Measurements from ENCODE around the gene NOTUM. TPM values are rescaled to one million over a fixed set of nuclear protein-coding genes. Genes with fewer than 3 reads are reported as not detected.
"Not testable (repeated sequence)": the region's sequence is repeated elsewhere in the genome, so short reads cannot be mapped to it uniquely, and the experiment has no call there.

NOTUM gene
- total RNA-seq, 2 experiments from 2014 or later = 0.19 to 0.36 TPM

- H3K36me3 Mint-ChIP-seq = no peaks in the 10 kb centered on the region
- H3K4me3 Mint-ChIP-seq = no peak overlapping the region
- H3K27me3 Mint-ChIP-seq = peaks cover 29% of the 10 kb centered on the region
- H3K4me1 Mint-ChIP-seq = no peaks in the 10 kb centered on the region
- no peaks in the 10 kb centered on the region for H3K9me3 Mint-ChIP-seq
- no peak for DNase-seq
- no peak overlapping the region for H3K27ac Mint-ChIP-seq
Observed at GRCh38 chr17:81957691-81958432, 3.1 kb downstream of the NOTUM start.

DNA sequence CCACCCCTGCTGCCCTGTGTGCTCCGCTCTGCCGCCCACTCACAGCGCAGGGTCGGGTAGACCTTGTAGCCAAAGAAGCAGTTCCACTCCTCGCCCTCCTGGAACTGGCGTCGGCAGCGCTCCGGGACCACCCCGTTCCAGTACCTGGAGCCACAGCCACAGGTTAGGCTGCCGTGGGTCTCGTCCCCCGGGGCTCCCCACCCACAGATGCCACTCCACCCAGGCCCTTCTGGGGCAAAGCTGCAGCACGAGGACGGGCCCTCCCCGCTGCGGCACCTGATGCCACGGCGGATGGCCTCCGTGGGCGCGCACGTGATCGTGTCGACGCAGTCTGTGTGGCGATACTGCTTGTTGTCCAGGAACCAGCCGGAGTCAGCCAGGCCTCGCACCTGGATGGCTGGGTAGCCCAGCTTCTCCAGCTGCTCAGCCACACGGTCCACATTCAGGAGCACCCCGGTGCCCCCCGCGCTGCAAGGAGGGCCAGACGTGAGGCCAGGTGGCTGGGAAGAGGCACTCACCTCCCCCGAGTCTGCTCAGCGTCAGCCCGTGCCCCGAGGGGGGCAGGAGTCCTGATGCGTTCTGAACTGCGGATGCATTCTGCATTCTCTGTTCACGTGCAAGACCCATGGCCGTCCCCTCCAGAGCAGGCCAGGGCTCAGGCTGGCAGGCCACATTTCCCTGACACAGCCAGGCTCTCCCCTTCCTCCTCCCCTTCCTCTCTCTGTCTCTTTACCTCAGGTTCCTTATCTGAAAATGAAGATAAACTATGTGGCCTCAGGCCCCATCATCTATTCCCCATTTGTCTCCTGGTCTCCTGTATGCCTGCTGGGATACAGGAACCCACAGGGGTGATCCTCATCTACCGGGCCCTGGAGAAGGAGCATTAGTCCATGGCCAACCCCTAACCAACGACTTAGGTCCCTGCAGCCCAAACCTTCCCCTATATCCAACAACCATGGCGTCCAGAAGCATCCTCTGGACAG lies 4.1 kb downstream of the NOTUM start:
- H3K4me3 Mint-ChIP-seq = no peak overlapping the region
- no peaks in the 10 kb centered on the region for H3K36me3 Mint-ChIP-seq
- H3K27ac Mint-ChIP-seq = no peak overlapping the region
- H3K9me3 Mint-ChIP-seq = no peaks in the 10 kb centered on the region
- H3K4me1 Mint-ChIP-seq = peaks cover under 1% of the 10 kb centered on the region
- peaks cover 21% of the 10 kb centered on the region for H3K27me3 Mint-ChIP-seq
- no peak for DNase-seq

DNA sequence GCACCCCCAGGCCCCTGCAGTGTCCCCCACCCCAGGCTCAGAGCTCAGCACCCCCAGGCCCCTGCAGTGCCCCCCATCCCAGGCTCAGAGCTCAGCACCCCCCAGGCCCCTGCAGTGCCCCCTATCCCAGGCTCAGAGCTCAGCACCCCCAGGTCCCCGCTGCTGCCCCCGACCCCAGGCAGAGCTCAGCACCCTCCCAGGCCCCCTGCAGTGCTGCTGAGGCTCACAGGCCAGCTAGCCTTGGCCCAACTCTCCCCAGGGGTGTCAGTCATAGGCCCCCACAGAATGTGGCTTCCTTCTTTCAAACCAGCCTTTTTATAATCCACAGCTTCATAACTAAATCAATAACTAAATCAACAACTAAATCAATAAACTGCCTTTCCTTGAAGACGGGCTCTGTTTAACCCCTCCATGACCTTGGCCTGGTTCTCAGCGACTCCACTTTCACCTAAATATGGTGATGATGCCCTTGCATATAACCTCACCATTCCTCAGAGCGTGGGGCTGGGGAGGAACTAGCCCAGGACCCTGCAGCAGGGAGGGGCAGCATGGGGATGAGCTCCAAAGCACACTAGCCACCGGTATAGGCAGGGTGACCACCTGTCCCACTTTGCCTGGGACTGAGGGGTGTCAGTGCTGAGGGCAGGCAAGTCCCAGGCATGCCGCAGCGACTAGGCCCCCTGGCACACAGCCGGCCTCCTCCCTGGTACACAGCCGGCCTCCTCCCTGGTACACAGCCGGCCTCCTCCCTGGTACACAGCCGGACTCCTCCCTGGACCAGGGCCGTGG lies 5.0 kb downstream of the NOTUM start:
- Mint-ChIP-seq H3K4me3 (no peak overlapping the region), H3K4me1 (peaks cover 2% of the 10 kb centered on the region), H3K27me3 (peaks cover 20% of the 10 kb centered on the region), H3K36me3 (no peaks in the 10 kb centered on the region), H3K9me3 (no peaks in the 10 kb centered on the region), H3K27ac (no peak overlapping the region)
- no peak for DNase-seq

DNA sequence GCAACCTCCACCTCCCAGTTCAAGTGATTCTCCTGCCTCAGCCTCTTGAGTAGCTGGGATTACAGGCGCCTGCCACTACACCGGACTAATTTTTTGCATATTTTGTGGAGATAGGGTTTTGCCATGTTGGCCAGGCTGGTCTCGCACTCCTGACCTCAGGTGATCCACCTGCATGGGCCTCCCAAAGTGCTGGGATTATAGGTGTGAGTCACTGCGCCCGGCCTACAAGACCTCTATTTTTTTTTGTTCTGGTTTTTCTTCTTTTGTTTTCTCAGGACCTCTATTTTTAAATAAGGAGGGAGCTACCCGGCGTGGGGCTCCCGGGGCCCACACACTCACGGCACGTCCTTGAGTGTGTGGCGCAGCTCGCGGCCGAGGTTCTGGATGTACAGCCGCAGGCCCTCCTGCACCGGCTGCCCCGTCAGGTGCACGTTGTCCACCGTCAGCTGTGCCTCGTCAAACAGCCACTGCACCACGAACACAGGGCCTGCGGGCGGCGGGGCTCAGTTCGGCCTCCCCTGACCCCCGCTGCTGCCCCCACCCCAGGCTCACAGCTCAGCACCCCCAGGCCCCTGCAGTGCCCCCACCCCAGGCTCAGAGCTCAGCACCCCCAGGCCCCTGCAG lies 5.8 kb downstream of the NOTUM start:
- Mint-ChIP-seq H3K36me3 (no peaks in the 10 kb centered on the region), H3K4me3 (no peak overlapping the region), H3K9me3 (no peaks in the 10 kb centered on the region), H3K27ac (no peak overlapping the region), H3K27me3 (peaks cover 20% of the 10 kb centered on the region), H3K4me1 (peaks cover 2% of the 10 kb centered on the region)
- no peak for DNase-seq

DNA sequence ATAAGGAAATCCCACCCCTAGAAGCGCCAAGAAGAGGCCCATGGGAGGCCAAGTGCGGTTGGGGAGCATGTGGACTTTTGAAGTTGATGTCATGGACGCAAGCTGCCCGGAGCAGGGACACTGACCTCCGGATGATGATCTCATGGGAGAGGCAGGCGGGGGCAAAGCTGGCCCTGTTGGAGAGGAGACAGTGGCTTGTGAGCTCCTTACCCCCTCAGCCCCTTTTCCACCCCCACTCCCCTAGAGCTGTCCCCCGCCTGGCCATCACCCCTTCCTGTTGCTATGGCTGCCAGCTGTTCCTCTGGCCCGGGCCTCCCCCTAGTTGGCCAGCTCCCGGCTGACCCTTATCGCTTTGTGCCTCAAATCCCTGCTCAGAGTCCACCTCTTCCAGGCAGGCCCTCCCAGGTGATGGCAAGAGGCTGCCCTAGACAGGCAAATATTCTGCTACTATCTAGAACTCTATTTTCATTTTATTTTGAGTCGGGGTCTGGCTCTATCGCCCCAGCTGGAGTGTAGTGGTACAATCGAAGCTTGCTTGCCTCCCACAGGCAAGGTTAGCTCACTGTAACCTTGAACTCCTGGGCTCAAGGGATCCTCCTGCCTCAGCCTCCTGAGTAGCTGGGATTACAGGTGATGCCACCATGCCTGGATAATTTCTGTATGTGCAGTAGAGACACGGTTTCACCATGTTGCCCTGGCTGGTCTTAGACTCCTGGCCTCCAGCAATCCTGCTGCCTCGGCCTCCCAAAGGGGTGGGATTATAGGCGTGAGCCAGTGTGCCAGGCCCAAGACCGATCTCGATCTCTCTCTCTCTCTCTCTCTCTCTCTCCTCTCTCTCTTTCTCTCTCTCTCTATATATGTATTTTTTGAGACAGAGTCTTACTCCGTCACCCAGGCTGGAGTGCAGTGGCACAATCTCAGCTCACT lies 6.6 kb downstream of the NOTUM start:
- H3K27me3 Mint-ChIP-seq = peaks cover 20% of the 10 kb centered on the region
- peaks cover 2% of the 10 kb centered on the region for H3K4me1 Mint-ChIP-seq
- H3K36me3 Mint-ChIP-seq = no peaks in the 10 kb centered on the region
- no peak for DNase-seq
- no peak overlapping the region for H3K27ac Mint-ChIP-seq
- no peak overlapping the region for H3K4me3 Mint-ChIP-seq
- H3K9me3 Mint-ChIP-seq = no peaks in the 10 kb centered on the region

GRCh38 chr17:81953443-81953842 lies 7.5 kb downstream of the NOTUM start:
- H3K27me3 Mint-ChIP-seq = peaks cover 13% of the 10 kb centered on the region
- H3K36me3 Mint-ChIP-seq, H3K9me3 Mint-ChIP-seq, H3K4me1 Mint-ChIP-seq, DNase-seq, H3K27ac Mint-ChIP-seq, H3K4me3 Mint-ChIP-seq: not testable (repeated sequence)

DNA sequence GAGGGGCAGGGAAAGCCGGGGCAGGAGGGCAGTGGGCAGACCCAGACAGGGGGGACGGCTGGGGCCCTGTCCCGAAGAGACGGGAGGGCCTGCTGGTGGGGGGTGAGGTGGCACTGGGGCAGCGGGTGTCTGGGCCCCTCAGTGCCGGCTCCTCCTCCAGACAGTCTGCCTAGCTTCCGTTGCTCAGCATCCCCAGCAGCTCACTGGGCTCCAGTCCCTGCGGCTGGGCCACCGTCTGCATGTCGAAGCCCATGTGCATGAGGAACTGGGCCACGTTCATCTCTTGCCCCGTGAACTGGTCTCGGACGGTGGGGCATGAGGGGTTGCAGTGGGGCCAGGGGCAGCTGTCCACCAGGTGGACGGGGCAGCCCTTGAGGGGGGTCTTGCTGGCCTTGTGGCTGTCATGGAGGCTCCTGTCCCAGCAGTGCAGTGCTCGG lies 8.2 kb downstream of the NOTUM start:
- Mint-ChIP-seq H3K4me1 (peaks cover 2% of the 10 kb centered on the region), H3K36me3 (no peaks in the 10 kb centered on the region), H3K9me3 (no peaks in the 10 kb centered on the region), H3K27me3 (peaks cover 6% of the 10 kb centered on the region), H3K27ac (no peak overlapping the region), H3K4me3 (no peak overlapping the region)
- no peak for DNase-seq

GRCh38 chr17:81951785-81952684 lies 9.0 kb downstream of the NOTUM start:
- Mint-ChIP-seq H3K27ac (no peak overlapping the region), H3K27me3 (no peaks in the 10 kb centered on the region), H3K36me3 (no peaks in the 10 kb centered on the region), H3K4me3 (no peak overlapping the region), H3K9me3 (no peaks in the 10 kb centered on the region), H3K4me1 (peaks cover 2% of the 10 kb centered on the region)
- no peak for DNase-seq

DNA sequence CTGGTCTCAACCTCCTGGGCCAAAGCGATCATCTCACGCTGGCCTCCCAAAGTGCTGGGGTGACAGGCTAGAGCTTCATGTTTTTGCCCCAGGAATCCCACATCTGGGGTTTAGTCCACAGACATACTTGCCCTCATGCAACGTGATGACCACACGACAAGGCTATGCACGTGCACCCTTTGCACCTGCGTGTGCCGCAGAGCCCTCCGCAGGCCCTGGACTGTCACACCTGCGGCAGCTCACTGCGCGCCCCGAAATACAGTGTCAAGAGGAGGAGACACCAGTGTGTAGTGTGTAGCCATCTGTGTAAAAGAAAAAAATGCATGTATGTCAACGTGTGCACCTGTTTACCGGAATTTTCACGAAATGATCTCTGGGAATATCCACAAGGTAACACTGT lies 10.5 kb downstream of the NOTUM start:
- Mint-ChIP-seq H3K27ac (no peak overlapping the region), H3K9me3 (no peaks in the 10 kb centered on the region), H3K36me3 (no peaks in the 10 kb centered on the region), H3K4me3 (no peak overlapping the region), H3K27me3 (no peaks in the 10 kb centered on the region), H3K4me1 (peaks cover 2% of the 10 kb centered on the region)
- DNase-seq = no peak

- H3K27ac Mint-ChIP-seq = no peak overlapping the region
- DNase-seq = no peak
- peaks cover 5% of the 10 kb centered on the region for H3K27me3 Mint-ChIP-seq
- H3K9me3 Mint-ChIP-seq = no peaks in the 10 kb centered on the region
- no peak overlapping the region for H3K4me3 Mint-ChIP-seq
- no peaks in the 10 kb centered on the region for H3K36me3 Mint-ChIP-seq
- H3K4me1 Mint-ChIP-seq = peaks cover 2% of the 10 kb centered on the region
Observed at GRCh38 chr17:81948635-81949378, 12.2 kb downstream of the NOTUM start.

DNA sequence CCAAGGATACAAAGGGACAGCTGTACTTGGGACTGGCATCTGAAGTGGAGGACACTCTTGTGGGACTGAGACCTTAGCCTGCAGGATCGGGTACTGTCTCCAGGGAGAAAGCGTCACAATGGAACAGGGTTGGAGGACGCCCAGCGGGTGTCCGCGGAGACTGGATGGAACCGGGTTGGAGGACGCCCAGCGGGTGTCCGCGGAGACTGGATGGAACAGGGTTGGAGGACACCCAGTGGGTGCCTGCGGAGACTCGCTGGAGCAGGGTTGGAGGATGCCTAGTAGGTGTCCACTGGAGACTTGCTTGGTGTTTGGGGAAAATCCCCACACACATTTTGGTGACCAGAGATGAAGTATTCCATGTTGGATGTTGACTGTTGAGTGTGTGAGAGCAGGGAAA lies 13.8 kb downstream of the NOTUM start, which contains the start of gene MYADML2:
Gene MYADML2 (minus strand): TSS at position 45 of the 400 bp plus-strand sequence. CDS start 5,492 bp downstream, outside the sequence.
- Mint-ChIP-seq H3K27ac (no peak within 1 kb of the TSS), H3K36me3 (no peaks in the 10 kb centered on the region), H3K4me1 (peaks cover 2% of the 10 kb centered on the region), H3K27me3 (peaks cover 16% of the 10 kb centered on the region), H3K4me3 (no peak within 1 kb of the TSS), H3K9me3 (no peaks in the 10 kb centered on the region)
- no peak for DNase-seq

DNA sequence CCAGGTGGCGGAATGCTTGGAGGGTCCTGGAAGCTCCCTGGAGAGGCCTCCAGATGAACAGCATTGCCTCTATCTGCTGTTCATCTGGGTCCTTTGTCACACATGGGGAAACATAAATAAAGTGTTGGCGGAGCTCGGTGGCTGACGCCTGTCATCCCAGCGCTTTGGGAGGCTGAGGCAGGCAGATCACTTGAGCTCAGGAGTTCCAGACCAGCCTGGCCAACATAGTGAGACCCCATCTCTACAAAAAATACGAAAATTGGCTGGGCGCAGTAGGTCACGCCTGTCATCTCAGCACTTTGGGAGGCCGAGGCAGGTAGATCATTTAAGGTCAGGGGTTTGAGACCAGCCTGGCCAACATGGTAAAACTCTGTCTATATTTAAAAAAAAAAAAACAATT lies 16.1 kb downstream of the NOTUM start:
- Mint-ChIP-seq H3K36me3 (no peaks in the 10 kb centered on the region), H3K27me3 (peaks cover 23% of the 10 kb centered on the region), H3K4me1 (no peaks in the 10 kb centered on the region), H3K27ac (no peak overlapping the region), H3K9me3 (no peaks in the 10 kb centered on the region), H3K4me3 (no peak overlapping the region)
- no peak for DNase-seq

Measured in activated naive CD8-positive, alpha-beta T cell treated with anti-CD3 and anti-CD28 coated beads for 36 hours (primary cell).